ENCODE data around the gene LDHAL6B. TPM values are rescaled to one million over a fixed set of nuclear protein-coding genes. Genes with fewer than 3 reads are reported as not detected.

LDHAL6B gene
- total RNA-seq = not detected
- polyA plus RNA-seq = not detected
- long read RNA-seq, donor 1 = 0 reads
- long read RNA-seq, donor 2 = 0 reads
- long read RNA-seq, donor 3 = 0 reads
- long read RNA-seq, donor 4 = 0 reads
- long read RNA-seq, donor 5 = 0 reads
- long read RNA-seq, donor 6 = 0 reads
- long read RNA-seq, donor 7 = 0 reads
- long read RNA-seq, donor 8 = 0 reads
- long read RNA-seq, donor 9 = 0 reads
- long read RNA-seq, donor 10 = 0 reads

- no peaks in the 10 kb centered on the region for H3K27me3 ChIP-seq
- DNase-seq = no peak
- no peak for TF ChIP-seq CTCF (IDR thresholded peaks at IDR 0.05)
- no peak for TF ChIP-seq POLR2A (IDR thresholded peaks at IDR 0.05)
- no peak within 1 kb of the TSS for H3K4me3 ChIP-seq
- 90 to 97% (median 94%) methylated on average over 29 to 30 of the region's 30 CpGs for WGBS, 4 donors
- H3K36me3 ChIP-seq (replicated peaks in 1 of 2) = no peaks in the 10 kb centered on the region
- no peaks in the 10 kb centered on the region for H3K4me1 ChIP-seq (replicated peaks in 1 of 2)
- no peak within 1 kb of the TSS for H3K27ac ChIP-seq
- intact Hi-C loops (cut with DNase I) = no loop called here
- H3K9me3 ChIP-seq (replicated peaks in 1 of 3) = no peaks in the 10 kb centered on the region
Observed at GRCh38 chr15:59206623-59207183, at the start of gene LDHAL6B. Gene LDHAL6B, plus strand, starts transcription at chr15:59206843. Its CDS starts 98 bp downstream, at chr15:59206941.

GRCh38 chr15:59157396-59157795 is 49.2 kb upstream of the LDHAL6B start:
- Histone ChIP-seq H3K9me3 (replicated peaks in 1 of 3) (no peaks in the 10 kb centered on the region), H3K36me3 (replicated peaks in 1 of 2) (peaks cover 0 to 17% of the 10 kb centered on the region in 2 donors), H3K4me1 (replicated peaks in 1 of 2) (no peaks in the 10 kb centered on the region), H3K27me3 (no peaks in the 10 kb centered on the region), H3K27ac (no peak overlapping the region), H3K4me3 (no peak overlapping the region)
- TF ChIP-seq CTCF (IDR thresholded peaks at IDR 0.05) = no peak
- no peak for TF ChIP-seq POLR2A (IDR thresholded peaks at IDR 0.05)
- no peak for DNase-seq
- 90 to 99% (median 98%) methylated on average over 5 of the region's 5 CpGs for WGBS, 4 donors
- intact Hi-C loops (cut with DNase I) = no loop called here

GRCh38 chr15:59157840-59158700 is 48.6 kb upstream of the LDHAL6B start:
- intact Hi-C loops (cut with DNase I) = no loop called here
- no peak for DNase-seq
- peaks cover 0 to 10% of the 10 kb centered on the region in 2 donors for H3K36me3 ChIP-seq (replicated peaks in 1 of 2)
- H3K4me3 ChIP-seq = no peak overlapping the region
- no peaks in the 10 kb centered on the region for H3K4me1 ChIP-seq (replicated peaks in 1 of 2)
- no peak for TF ChIP-seq POLR2A (IDR thresholded peaks at IDR 0.05)
- no peak for TF ChIP-seq CTCF (IDR thresholded peaks at IDR 0.05)
- no peaks in the 10 kb centered on the region for H3K27me3 ChIP-seq
- WGBS, 4 donors = 83 to 94% (median 90%) methylated on average over 9 of the region's 9 CpGs
- H3K27ac ChIP-seq = no peak overlapping the region
- H3K9me3 ChIP-seq (replicated peaks in 1 of 3) = no peaks in the 10 kb centered on the region

GRCh38 chr15:59158701-59159034 is 48.0 kb upstream of the LDHAL6B start:
- peaks cover 0 to 5% of the 10 kb centered on the region in 2 donors for H3K36me3 ChIP-seq (replicated peaks in 1 of 2)
- no peak overlapping the region for H3K4me3 ChIP-seq
- no peak for DNase-seq
- H3K27ac ChIP-seq = no peak overlapping the region
- H3K4me1 ChIP-seq (replicated peaks in 1 of 2) = no peaks in the 10 kb centered on the region
- TF ChIP-seq CTCF (IDR thresholded peaks at IDR 0.05) (no peak), POLR2A (IDR thresholded peaks at IDR 0.05) (no peak)
- no peaks in the 10 kb centered on the region for H3K27me3 ChIP-seq
- H3K9me3 ChIP-seq (replicated peaks in 1 of 3) = no peaks in the 10 kb centered on the region
- intact Hi-C loops (cut with DNase I) = no loop called here
- WGBS, 4 donors = 88 to 94% (median 89%) methylated on average over 7 of the region's 7 CpGs
